GM12878 (cell line): Measurements from ENCODE around the gene PCNX4. TPM values are rescaled to one million over a fixed set of nuclear protein-coding genes. Genes with fewer than 3 reads are reported as not detected.
A peak's percentile ranks its signal among the peaks of the same experiment; 100 is the strongest.

Experiments used
- ATF7 ChIP-seq: fragments of 450-650 bp; IDR thresholded peaks from 2 replicates; pipeline ENCODE4 v1.6.1; 2016; ENCODE audit warnings: low read depth, mild to moderate bottlenecking
- EED ChIP-seq: sonication (generic); IDR thresholded peaks from 2 replicates; pipeline ENCODE4 v1.6.1; 2016; ENCODE audit warnings: antibody characterized with exemption, low read depth
- FOXM1 ChIP-seq: IDR thresholded peaks from 2 replicates; pipeline ENCODE4 v1.6.1; 2012; ENCODE audit warnings: low read depth, mild to moderate bottlenecking, inconsistent platforms, low read length, moderate library complexity
- HCFC1 ChIP-seq: fragments of 150-350 bp; IDR thresholded peaks from 2 replicates; pipeline ENCODE4 v1.6.1; 2014; ENCODE audit warnings: low read length
- HDAC2 ChIP-seq: fragments of 200-600 bp; sonication (generic); IDR thresholded peaks from 2 replicates; pipeline ENCODE4 v1.6.1; 2017
- HDAC6 ChIP-seq: fragments of 200-600 bp; sonication (generic); IDR thresholded peaks from one replicate; pipeline ENCODE4 v1.8.0; 2017; ENCODE audit warnings: antibody characterized with exemption; ENCODE audit not compliant: unreplicated experiment
- JUNB ChIP-seq: IDR thresholded peaks from 2 replicates; pipeline ENCODE4 v1.6.1; 2016; ENCODE audit warnings: antibody characterized with exemption, mild to moderate bottlenecking
- MEF2A ChIP-seq: IDR thresholded peaks from 2 replicates; pipeline ENCODE4 v1.6.1; 2011; ENCODE audit warnings: low read depth, mild to moderate bottlenecking, low read length, moderate library complexity; ENCODE audit not compliant: insufficient read depth
- NFYB ChIP-seq: IDR thresholded peaks from 2 replicates; pipeline ENCODE4 v1.6.1; 2011; ENCODE audit warnings: low read depth, mild to moderate bottlenecking, low read length, improper control_type of control experiment, moderate library complexity; ENCODE audit not compliant: insufficient read depth
- PML ChIP-seq: IDR thresholded peaks from 2 replicates; pipeline ENCODE4 v1.6.1; 2012; ENCODE audit warnings: low read length, inconsistent platforms
- RUNX3 ChIP-seq: IDR thresholded peaks from 2 replicates; pipeline ENCODE4 v1.6.1; 2012; ENCODE audit warnings: low read length, inconsistent platforms
- STAT1 ChIP-seq: fragments of 450-650 bp; conservative IDR thresholded peaks from 2 replicates; pipeline ENCODE4 v1.6.1; 2014; ENCODE audit warnings: antibody characterized with exemption, mild to moderate bottlenecking
- YY1 ChIP-seq: IDR thresholded peaks from 2 replicates; pipeline ENCODE4 v1.6.1; 2011; ENCODE audit warnings: low read depth, mild to moderate bottlenecking, low read length
- ZNF207 ChIP-seq: fragments of 450-650 bp; IDR thresholded peaks from 2 replicates; pipeline ENCODE4 v1.6.1; 2014; ENCODE audit warnings: antibody characterized with exemption, mild to moderate bottlenecking, borderline replicate concordance
- ZNF274 ChIP-seq: IDR thresholded peaks from one replicate; pipeline ENCODE4 v1.8.0; 2011; ENCODE audit not compliant: insufficient read length, insufficient read depth
- polyA plus RNA-seq, 11 experiments: library from polyadenylated mRNA; depleted of rRNA in 4 of 11; unstranded in 6 of 11; stranded (reverse) in 5 of 11; fragments of >200 nt; fragmentation: Nextera tagmentation in 4 of 11; fragmentation: Illumina TruSeq in 1 of 11; extraction: Ambion mirVana in 4 of 11; extraction: Trizol in 1 of 11; gene quantifications; 1 replicate in 1 of 11; 2 replicates in 10 of 11; pipeline versions ENCODE4 v1.2.1 to v1.2.3, GENCODE V29; 2011 to 2016; ENCODE audit warnings: inconsistent platforms in 2 of 11, missing spikeins in 2 of 11, low read depth in 1 of 11
- total RNA-seq, 4 experiments: library from RNA; depleted of rRNA in 3 of 4; stranded (reverse); fragments of >200 nt in 3 of 4; fragmentation: Illumina TruSeq in 1 of 4; extraction: Trizol in 1 of 4; gene quantifications; 2 replicates each; pipeline versions ENCODE4 v1.2.1 to v1.2.3, GENCODE V29; 2013 to 2021
- TF ChIP-seq, protein P1 (sequence below): fragments of 450-650 bp; IDR thresholded peaks from 2 replicates; pipeline ENCODE4 v1.6.1; 2017; ENCODE audit warnings: mild to moderate bottlenecking, moderate library complexity
- TF ChIP-seq, protein P2 (sequence below): IDR thresholded peaks from 2 replicates; pipeline ENCODE4 v1.6.1; 2012; ENCODE audit warnings: improper control_type of control experiment, low read depth, low read length; ENCODE audit not compliant: insufficient replicate concordance
- TF ChIP-seq, protein P3 (sequence below): IDR thresholded peaks from 2 replicates; pipeline ENCODE4 v1.6.1; 2012; ENCODE audit warnings: low read depth, low read length, improper control_type of control experiment
- TF ChIP-seq, protein P4 (sequence below): fragments of 450-650 bp; IDR thresholded peaks from 2 replicates; pipeline ENCODE4 v1.6.1; 2017; ENCODE audit warnings: antibody characterized with exemption, mild to moderate bottlenecking, moderate library complexity

PCNX4 gene
- total and polyA plus RNA-seq, 10 of the 15 experiments (the other 5 are each of a cell fraction or from before 2014, with no cell fraction given): 13.8 to 56.6 (median 39.4) TPM

GRCh38 chr14:60204104-60204842 lies 112.5 kb downstream of the PCNX4 start (continued):
- TF ChIP-seq, protein P1, sequence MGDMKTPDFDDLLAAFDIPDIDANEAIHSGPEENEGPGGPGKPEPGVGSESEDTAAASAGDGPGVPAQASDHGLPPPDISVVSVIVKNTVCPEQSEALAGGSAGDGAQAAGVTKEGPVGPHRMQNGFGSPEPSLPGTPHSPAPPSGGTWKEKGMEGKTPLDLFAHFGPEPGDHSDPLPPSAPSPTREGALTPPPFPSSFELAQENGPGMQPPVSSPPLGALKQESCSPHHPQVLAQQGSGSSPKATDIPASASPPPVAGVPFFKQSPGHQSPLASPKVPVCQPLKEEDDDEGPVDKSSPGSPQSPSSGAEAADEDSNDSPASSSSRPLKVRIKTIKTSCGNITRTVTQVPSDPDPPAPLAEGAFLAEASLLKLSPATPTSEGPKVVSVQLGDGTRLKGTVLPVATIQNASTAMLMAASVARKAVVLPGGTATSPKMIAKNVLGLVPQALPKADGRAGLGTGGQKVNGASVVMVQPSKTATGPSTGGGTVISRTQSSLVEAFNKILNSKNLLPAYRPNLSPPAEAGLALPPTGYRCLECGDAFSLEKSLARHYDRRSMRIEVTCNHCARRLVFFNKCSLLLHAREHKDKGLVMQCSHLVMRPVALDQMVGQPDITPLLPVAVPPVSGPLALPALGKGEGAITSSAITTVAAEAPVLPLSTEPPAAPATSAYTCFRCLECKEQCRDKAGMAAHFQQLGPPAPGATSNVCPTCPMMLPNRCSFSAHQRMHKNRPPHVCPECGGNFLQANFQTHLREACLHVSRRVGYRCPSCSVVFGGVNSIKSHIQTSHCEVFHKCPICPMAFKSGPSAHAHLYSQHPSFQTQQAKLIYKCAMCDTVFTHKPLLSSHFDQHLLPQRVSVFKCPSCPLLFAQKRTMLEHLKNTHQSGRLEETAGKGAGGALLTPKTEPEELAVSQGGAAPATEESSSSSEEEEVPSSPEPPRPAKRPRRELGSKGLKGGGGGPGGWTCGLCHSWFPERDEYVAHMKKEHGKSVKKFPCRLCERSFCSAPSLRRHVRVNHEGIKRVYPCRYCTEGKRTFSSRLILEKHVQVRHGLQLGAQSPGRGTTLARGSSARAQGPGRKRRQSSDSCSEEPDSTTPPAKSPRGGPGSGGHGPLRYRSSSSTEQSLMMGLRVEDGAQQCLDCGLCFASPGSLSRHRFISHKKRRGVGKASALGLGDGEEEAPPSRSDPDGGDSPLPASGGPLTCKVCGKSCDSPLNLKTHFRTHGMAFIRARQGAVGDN: peak; percentile 65
- TF ChIP-seq JUNB: peak; percentile 56
- no peak for TF ChIP-seq STAT1
- no peak for TF ChIP-seq NFYB
- TF ChIP-seq EED: peak; percentile 69
- TF ChIP-seq, protein P2, sequence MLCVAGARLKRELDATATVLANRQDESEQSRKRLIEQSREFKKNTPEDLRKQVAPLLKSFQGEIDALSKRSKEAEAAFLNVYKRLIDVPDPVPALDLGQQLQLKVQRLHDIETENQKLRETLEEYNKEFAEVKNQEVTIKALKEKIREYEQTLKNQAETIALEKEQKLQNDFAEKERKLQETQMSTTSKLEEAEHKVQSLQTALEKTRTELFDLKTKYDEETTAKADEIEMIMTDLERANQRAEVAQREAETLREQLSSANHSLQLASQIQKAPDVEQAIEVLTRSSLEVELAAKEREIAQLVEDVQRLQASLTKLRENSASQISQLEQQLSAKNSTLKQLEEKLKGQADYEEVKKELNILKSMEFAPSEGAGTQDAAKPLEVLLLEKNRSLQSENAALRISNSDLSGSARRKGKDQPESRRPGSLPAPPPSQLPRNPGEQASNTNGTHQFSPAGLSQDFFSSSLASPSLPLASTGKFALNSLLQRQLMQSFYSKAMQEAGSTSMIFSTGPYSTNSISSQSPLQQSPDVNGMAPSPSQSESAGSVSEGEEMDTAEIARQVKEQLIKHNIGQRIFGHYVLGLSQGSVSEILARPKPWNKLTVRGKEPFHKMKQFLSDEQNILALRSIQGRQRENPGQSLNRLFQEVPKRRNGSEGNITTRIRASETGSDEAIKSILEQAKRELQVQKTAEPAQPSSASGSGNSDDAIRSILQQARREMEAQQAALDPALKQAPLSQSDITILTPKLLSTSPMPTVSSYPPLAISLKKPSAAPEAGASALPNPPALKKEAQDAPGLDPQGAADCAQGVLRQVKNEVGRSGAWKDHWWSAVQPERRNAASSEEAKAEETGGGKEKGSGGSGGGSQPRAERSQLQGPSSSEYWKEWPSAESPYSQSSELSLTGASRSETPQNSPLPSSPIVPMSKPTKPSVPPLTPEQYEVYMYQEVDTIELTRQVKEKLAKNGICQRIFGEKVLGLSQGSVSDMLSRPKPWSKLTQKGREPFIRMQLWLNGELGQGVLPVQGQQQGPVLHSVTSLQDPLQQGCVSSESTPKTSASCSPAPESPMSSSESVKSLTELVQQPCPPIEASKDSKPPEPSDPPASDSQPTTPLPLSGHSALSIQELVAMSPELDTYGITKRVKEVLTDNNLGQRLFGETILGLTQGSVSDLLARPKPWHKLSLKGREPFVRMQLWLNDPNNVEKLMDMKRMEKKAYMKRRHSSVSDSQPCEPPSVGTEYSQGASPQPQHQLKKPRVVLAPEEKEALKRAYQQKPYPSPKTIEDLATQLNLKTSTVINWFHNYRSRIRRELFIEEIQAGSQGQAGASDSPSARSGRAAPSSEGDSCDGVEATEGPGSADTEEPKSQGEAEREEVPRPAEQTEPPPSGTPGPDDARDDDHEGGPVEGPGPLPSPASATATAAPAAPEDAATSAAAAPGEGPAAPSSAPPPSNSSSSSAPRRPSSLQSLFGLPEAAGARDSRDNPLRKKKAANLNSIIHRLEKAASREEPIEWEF: peak; percentile 98
- peak; percentile 55; the same call in 1 of the 2 replicates for TF ChIP-seq ATF7
- peak; percentile 94 for TF ChIP-seq RUNX3
- 0 out of 2 replicates have a peak, but pooled peaks have one; percentile 15 for TF ChIP-seq PML
- TF ChIP-seq MEF2A: peak; percentile 73; the same call in 1 of the 2 replicates
- no peak for TF ChIP-seq HDAC6
- no peak for TF ChIP-seq HCFC1
- no peak for TF ChIP-seq ZNF274
- TF ChIP-seq ZNF207: no peak
- peak; percentile 56; the same call in 1 of the 2 replicates for TF ChIP-seq YY1
- TF ChIP-seq, protein P3, sequence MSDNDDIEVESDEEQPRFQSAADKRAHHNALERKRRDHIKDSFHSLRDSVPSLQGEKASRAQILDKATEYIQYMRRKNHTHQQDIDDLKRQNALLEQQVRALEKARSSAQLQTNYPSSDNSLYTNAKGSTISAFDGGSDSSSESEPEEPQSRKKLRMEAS: no peak
- TF ChIP-seq, protein P4, sequence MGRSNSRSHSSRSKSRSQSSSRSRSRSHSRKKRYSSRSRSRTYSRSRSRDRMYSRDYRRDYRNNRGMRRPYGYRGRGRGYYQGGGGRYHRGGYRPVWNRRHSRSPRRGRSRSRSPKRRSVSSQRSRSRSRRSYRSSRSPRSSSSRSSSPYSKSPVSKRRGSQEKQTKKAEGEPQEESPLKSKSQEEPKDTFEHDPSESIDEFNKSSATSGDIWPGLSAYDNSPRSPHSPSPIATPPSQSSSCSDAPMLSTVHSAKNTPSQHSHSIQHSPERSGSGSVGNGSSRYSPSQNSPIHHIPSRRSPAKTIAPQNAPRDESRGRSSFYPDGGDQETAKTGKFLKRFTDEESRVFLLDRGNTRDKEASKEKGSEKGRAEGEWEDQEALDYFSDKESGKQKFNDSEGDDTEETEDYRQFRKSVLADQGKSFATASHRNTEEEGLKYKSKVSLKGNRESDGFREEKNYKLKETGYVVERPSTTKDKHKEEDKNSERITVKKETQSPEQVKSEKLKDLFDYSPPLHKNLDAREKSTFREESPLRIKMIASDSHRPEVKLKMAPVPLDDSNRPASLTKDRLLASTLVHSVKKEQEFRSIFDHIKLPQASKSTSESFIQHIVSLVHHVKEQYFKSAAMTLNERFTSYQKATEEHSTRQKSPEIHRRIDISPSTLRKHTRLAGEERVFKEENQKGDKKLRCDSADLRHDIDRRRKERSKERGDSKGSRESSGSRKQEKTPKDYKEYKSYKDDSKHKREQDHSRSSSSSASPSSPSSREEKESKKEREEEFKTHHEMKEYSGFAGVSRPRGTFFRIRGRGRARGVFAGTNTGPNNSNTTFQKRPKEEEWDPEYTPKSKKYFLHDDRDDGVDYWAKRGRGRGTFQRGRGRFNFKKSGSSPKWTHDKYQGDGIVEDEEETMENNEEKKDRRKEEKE: no peak
- peak; percentile 85 for TF ChIP-seq FOXM1
- no peak for TF ChIP-seq HDAC2
